ENCODE results near the gene AP4M1.
"Not testable (repeated sequence)": the region's sequence is repeated elsewhere in the genome, so short reads cannot be mapped to it uniquely, and the experiment has no call there.

AP4M1 gene

DNA sequence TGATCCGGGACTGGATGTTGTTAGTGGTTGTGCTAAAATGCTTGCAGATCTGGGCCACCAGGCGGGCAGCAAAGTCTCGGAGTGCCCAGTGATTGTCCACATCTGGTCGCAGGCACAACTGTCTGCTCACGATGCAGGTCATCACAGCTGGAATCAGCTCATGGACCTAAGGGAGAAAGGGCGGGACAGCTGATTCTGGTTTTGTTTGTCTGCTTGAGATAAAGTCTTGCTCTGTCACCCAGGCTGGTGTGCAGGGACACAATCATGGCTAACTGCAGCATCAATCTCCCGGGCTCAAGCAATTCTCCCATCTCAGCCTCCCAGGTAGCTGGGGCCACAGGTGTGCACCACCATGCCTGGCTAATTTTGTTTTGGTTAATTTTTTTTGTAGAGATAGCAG is 9.7 kb downstream of the AP4M1 start:
- DNase-seq = no peak

DNA sequence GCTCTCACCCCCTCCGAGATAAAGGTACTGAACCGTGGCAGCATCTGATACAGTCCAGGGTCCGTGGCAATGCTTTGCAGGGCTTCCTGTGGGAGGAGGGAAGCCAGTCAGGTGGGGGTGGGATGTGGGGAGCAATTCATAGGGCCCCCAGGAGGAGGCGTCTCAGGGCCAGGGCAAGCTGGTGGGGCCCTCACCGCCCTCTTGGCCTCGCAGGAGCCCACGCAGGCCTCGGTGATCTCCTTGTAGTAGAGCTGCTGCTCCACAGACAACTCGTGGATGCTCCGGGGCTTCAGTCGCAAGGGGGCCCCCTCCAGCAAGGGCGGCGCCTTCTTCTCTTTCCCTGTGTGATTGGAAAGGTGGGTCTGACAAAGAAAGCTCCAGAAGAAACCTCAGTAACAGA is 10.5 kb downstream of the AP4M1 start:
- DNase-seq = no peak

DNA sequence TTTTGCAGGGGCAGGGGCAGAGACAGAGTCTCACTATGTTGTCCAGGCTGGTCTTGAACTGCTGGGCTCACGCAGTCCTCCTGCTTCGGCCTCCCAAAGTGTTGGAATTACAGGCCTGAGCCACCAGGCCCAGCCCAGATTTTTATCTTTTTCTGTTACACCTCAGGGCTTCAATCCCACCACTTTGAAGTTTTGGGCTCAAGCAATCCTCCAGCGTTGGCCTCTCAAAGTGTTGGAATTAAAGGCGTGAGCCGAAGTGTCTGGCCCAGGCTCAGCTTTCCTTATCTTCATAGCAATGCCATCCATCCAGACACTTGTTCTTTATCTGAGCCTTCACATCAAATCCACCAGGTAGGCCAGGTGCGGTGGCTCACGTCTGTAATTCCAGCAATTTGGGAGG is 13.6 kb downstream of the AP4M1 start:
- DNase-seq = no peak

DNA sequence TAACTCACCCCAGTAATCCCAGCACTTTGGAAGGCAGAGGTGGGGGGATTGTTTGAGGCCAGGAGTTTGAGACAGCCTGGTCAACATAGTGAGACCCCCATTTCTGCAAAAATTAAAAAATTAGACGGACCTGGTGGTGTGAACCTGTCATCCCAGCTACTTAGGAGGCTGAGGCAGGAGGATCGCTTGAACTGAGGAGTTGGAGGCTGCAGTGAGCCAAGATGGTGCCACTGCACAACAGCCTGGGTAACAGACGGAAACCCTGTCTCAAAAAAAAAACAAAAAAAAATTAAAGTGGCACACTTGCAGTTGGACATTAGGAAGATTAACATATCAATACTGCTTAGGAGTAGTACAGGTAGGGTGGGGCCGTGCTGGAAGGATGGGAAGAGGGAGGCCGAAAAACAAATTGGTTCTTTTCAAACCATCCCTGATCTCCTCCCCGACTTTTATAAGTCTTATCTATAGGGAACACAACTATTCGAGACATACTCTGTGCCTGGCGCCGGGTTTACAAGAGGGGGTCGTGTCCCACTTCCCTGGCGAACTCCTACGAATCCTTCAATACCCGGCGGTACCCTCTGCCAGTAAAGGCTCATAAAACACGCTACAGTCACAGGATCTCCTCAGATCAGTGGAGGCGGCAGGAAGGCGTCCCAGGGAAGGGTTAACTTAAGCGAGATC is 17.1 kb downstream of the AP4M1 start:
- no peak for DNase-seq

DNA sequence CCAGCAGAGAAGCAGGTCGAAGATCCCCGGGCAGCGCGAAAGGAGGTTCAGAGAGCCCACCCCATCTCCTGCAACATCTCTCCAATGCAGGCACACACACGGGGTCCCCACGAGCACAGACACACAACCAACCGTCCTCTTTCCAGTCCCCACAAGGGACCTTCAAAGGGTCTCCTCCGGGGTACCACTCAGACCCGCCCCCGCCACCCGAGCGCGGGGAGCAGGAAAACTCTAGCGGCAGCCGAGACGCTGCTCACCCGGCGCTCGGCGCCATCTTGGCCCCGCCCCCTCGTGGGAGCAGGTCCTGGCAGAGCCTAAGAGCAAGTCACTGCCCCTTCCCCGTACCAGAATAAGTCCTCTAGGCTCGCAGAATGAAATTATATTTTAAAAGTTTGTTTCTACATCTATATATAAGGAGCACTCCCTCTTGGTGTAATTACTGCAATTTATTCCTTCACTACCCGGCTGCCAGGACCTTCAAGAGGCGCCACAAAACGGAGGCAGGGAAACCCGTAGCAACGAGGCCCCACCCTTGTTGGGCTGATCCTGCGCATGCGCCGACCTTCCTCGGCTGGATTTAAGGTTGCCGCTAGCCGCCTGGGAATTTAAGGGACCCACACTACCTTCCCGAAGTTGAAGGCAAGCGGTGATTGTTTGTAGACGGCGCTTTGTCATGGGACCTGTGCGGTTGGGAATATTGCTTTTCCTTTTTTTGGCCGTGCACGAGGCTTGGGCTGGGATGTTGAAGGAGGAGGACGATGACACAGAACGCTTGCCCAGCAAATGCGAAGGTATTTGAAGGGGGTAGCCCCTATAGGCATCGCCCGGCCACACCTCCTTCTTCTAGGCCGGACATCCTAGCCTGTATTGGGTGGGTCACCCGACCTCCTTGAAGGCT is 17.9 kb downstream of the AP4M1 start, which contains the start of the genes CNPY4 and TAF6:
Gene CNPY4 (plus strand): TSS at position 563 of the 898 bp plus-strand sequence. CDS start 111 bp downstream, at position 674.
Gene TAF6 (minus strand): TSS at position 287 of the 898 bp plus-strand sequence. CDS start 5,149 bp downstream, outside the sequence.
- DNase-seq = peak; percentile 95

DNA sequence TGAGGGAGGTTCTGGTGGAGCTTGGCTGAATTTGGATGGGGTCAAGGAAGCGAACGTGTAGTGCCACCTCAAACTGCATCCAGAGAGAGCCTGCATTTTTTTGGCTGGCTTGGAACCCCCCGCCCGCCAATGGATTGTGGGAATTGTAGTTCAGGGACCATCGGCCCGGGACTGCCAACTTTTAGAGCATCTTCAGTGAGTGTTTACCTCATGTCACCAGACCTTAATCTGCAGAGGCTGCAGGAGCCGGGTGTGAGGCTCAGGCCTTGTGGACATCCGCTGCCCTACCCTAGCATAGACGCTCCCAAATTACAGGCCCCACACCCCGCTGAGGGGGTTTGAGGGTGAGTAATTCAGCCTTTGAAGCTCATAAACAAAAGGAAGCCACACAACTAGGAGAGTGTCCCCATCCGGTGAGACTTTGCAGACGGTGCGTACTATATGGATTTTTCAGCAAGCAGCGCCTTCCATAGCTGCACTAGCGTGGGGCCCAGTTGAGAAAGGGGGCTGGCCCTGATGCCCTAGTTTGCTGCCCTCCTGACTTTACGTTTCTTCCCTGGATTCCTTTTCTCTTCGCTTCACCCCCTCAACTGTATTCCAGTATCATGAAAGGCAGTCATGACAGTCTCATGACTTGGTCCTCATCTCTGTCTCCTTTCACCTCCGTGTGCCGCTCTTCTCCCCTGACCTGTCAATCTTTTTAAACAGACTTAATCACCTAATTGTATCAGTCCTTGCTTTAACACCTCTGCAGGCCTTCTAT is 18.7 kb downstream of the AP4M1 start:
- peak; percentile 69 for DNase-seq

DNA sequence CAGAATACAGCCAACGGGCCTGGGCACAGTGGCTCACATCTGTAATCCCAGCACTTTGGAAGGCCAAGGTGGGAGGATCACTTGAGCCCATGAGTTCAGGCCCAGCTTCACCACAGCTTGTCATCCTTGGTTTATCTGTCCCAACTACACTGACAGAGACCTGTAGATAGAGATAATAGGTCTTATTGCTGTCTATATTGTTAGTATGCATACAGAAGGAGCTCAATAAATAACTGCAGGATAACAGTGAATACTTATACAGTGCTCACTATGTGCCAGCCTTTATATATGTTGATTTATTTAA is 19.2 kb downstream of the AP4M1 start:
- DNase-seq = no peak

DNA sequence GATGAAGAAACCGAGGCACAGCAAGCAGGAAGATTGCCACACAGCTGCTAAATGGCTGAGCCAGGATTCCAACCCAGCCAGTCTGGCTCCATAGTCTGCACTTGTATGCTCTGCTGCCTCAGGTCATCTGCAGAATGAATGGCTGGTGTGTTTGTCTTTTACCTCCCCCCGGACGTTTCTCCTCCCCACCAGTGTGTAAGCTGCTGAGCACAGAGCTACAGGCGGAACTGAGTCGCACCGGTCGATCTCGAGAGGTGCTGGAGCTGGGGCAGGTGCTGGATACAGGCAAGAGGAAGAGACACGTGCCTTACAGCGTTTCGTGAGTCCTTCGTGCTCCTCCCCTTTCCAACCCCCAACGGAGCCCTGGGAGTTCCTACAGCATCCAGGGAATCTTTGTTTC is 20.6 kb downstream of the AP4M1 start:
- DNase-seq = no peak

DNA sequence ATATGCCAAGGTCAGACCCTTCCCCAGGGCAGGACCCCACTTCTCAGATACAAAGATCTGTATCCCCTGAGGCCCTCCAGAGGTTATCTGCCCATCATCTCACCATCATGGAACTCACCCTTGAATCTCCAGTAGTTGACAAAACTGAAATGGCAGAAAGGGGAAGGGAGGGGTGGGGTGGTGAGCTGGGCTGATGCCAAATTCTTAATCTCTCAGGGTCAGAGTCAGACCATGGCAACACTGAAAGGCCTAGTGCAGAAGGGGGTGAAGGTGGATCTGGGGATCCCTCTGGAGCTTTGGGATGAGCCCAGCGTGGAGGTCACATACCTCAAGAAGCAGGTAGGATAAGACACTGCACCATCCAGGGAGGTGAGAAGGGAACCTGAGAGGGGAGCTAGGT is 21.1 kb downstream of the AP4M1 start:
- DNase-seq = no peak

DNA sequence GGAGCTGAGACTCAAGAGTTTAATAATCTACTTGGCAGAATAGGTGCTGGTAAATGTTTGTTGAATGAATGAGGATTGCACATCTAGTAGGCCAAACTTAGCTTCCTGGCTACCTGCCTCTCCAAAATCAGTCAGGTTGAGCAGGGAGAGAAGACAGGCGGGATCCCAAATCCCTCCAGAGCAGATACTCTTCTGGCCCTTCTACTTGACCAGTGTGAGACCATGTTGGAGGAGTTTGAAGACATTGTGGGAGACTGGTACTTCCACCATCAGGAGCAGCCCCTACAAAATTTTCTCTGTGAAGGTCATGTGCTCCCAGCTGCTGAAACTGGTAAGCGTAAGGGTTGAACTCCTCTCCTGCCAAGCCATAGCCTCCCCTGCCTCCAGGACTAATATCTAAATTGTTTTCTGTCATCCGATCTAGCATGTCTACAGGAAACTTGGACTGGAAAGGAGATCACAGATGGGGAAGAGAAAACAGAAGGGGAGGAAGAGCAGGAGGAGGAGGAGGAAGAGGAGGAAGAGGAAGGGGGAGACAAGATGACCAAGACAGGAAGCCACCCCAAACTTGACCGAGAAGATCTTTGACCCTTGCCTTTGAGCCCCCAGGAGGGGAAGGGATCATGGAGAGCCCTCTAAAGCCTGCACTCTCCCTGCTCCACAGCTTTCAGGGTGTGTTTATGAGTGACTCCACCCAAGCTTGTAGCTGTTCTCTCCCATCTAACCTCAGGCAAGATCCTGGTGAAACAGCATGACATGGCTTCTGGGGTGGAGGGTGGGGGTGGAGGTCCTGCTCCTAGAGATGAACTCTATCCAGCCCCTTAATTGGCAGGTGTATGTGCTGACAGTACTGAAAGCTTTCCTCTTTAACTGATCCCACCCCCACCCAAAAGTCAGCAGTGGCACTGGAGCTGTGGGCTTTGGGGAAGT is 23.1 kb downstream of the AP4M1 start:
- DNase-seq = no peak

DNA sequence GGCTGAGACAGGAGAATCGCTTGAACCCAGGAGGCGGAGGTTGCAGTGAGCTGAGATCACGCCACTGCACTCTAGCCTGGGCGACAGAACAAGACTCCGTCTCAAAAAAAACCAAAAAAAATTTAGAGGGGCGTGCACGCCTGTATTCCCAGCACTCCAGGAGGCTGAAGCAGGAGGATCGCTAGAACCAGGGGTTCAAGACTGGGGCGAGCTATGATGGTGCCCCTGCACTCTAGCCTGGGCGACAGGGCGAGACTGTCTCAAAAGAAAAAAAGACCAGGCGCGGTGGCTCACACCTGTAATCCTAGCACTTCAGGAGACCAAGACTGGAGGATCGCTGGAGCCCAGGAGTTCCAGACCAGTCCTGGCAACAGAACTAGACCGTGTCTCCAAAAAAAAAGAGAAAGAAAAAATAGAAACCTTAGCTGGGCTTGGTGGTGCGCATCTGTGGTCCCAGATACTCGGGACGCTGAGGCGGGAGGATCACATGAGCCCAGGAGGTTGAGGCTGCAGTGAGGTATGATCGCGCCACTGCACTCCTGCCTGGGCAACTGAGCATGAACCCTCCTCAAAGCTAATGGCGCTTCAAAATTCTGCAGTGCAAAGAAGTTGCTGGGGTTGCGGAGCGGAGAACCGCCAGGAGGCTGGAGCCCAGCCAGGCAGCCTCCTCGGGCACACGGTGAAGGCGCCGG is 24.9 kb downstream of the AP4M1 start:
- no peak for DNase-seq

DNA sequence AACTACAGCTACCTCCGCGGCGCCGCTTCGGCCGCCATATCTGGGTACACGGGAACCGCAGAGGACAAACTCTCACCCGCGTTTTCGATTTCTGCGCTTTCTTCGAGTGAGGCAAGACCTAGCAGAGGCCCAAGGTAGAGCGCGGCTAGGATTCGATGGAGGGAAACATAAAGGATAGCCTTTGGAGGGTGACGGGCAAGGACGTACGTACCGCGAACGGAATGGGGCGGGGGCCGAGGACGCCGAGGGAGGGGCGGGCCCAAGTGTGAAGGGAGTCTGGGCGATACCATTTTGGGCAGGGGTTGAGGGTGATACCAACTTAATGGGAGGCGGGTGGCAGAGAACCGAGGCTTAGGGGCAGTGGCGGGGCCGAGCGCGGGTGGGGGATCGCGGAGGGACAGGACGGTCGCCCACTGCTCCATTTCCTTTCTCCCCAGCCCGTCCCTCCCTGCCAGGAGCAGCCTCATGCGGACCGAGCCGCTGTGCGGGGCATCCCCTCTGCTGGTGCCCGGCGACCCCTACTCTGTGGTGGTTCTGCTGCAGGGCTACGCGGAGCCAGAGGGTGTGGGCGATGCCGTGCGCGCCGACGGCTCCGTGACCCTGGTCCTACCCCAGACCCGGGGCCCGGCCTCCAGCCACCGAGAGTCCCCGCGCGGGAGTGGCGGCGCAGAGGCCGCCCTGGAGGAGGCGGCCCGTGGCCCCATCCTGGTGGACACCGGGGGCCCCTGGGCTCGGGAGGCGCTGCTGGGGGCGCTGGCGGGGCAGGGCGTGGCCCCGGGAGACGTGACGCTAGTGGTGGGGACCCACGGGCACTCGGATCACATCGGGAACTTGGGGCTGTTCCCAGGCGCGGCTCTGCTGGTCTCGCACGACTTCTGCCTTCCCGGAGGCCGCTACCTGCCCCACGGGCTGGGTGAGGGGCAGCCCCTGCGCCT is 25.8 kb downstream of the AP4M1 start, which contains the start of gene MBLAC1:
Gene MBLAC1 (plus strand): TSS at position 37 of the 935 bp plus-strand sequence. CDS start 429 bp downstream, at position 466.
- DNase-seq = peak; percentile 94

DNA sequence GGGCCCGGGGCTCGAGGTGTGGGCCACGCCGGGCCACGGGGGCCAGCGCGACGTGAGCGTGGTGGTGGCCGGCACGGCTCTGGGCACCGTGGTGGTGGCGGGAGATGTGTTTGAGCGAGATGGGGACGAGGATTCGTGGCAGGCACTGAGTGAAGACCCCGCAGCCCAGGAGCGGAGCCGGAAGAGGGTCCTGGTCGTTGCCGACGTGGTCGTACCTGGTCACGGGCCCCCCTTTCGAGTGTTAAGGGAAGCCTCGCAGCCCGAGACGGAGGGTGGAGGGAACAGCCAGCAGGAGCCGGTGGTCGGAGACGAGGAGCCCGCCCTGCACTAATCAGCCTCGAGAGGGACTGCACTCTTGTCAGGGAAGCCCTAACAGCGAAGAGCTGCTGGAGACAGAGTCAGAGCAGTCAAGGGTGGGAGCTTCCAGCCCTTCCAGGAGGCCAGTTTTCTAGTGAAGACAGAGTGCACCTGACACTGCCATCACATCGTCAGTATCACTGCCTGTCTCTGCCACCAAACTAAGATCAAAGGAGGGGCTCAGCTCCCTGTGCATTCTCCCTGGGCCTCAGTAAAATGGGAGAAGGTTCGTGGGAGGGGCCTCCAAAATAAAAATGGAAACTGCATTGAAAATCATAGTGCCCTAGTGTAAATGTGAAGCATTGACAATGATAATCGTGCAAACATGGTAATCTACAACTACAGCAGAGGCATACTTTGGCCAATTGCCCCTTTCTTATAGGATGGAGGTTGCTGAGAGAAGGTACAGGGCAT is 26.6 kb downstream of the AP4M1 start:
- DNase-seq = peak; percentile 28

DNA sequence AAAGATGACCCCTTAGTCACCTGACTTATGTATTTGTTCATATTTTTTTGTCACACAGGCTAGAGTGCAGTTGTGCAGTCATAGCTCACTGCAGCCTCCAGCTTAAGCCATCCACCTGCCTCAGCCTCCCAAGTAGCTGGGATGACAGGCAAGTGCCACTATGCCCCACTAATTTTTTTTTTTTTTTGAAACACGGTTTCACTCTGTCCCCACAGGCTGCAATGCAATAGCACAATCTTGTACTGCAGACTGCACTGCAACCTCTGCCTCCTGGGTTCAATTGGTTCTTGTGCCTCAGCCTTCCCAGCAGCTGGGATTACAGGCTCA is 27.2 kb downstream of the AP4M1 start:
- no peak for DNase-seq

DNA sequence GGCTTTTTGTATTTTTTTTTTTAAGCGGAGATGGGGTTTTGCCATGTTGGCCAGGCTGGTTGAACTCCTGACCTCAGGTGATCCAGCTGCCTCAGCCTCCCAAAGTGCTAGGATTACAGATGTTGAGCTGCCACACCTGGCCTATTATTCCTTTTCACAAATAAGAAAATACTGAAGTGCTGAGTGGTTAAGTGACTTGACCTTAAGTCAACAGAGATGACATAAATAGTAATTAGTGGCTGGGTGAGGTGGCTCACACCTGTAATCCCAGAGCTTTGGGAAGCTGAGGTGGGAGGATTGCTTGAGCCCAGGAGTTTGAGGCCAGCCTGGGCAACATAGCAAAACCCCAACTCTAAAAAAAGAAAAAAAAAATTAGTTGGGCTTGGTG is 28.8 kb downstream of the AP4M1 start:
- not testable (repeated sequence) for DNase-seq

DNA sequence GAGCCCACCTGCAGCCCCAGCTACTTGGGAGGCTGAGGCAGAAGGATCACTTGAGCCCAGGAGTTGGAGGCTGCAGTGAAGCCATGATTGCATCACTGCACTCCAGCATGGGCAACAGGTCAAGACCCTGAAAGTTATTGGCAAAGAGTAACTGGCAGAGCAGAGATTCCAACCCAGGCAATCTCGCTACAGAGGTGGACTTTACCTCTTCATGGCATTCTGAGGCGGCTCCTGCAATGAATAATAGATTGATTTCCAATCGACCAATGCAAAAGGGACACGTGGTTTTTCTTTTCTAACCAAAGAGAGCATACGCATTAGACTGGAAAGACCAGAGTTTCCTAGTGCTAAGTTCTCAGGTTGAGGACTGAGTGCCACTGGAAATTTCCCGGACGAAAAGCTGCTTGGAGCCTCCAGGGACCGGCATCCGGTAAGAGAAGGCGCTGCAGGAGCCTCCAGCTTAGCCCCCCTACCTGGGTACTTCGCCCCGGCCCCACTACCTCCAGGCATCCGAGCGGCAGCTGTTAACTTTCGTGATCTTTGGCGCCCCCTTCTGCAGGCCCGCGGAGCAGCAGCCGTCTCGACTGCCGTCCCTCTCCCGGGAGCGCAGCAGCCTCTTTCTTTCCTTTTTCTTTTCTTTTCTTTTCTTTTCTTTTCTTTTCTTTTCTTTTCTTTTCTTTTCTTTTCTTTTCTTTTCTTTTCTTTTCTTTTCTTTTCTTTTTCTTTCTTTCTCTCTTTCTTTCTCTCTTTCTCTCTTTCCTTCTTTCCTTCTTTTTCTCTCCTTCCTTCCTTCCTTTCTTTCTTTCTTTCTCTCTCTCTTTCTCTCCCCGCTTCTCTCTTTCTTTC is 29.4 kb downstream of the AP4M1 start:
- peak; percentile 46 for DNase-seq

DNA sequence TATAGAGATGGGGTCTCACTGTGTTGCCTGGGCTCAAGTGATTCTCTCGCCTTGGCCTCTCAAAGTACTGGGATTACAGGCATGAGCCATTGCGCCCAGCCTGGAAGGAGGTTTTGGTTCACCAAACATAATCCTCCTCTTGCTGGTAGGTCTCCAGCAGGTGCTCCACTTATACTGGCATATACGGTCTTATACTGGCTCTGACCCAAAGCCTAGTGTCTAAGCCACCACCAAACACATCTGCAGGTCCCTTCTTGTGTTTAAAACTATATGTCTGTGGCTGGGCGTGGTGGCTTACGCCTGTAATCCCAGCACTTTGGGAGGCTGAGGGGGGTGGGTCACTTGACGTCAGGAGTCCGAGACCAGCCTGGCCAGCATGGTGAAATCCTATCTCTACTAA is 30.7 kb downstream of the AP4M1 start:
- no peak for DNase-seq

DNA sequence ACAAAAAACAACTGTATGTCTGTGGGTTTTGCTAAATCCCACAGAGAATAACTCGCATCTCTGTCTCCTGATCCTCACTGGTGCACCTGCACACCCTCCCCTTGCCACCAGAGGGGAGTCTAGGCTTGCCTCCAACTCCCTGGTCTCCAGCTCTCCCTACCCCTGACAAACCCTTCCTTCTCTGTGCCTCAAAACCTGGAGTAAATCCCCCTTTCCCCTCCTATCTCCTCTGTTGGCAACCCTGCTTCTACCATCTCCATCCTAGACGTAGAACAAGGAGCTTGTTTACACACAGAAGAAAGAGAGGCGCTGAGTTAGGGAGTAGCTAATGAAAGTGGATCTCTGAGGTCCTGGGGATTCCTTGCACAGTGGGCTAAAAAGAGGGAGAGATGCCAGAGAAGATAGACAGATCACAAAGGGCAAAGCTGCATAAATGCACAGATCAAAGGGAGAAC is 31.3 kb downstream of the AP4M1 start:
- DNase-seq = peak; percentile 53
